ENCODE results near the gene RBPJL. TPM values are rescaled to one million over a fixed set of nuclear protein-coding genes. Genes with fewer than 3 reads are reported as not detected.
A peak's percentile ranks its signal among the peaks of the same experiment; 100 is the strongest.

Gene RBPJL
- total and polyA plus RNA-seq, 2 of the 8 experiments (the other 6 are each of a cell fraction or from before 2014, with no cell fraction given): 0.67 to 1.3 TPM

DNA sequence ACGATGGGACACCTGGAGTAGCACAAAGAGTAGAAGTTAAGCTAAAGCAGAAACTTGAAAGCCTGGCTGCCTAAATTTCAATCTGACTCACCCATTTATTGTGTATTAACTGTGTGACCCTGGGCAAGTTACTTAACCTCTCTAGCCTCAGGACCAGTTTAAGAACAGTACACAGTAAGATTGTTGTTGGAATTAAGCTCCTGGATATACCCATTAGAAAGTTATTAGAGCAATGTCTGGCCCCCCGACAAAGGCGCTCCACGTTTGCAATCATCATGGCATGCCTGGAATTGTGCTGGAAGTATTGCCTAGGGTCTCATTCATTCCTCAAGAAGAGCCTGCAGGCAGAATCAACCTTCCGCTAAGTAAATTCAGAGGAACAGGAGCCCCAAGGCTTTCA, 40.2 kb downstream of the RBPJL start:
- Histone ChIP-seq H3K79me1 (ENCODE audit: low read depth, low read length) (peaks cover 17% of the 10 kb centered on the region), H4K20me1 (replicated peaks in 1 of 2; ENCODE audit: control insufficient read depth in 1 of 2, insufficient read depth in 2 of 2, low read length in 2 of 2) (peaks cover 0 to 7% of the 10 kb centered on the region in 2 experiments), H3K4me2 (ENCODE audit: insufficient read depth in 1 of 2, low read depth in 2 of 2, low read length in 2 of 2) (peak overlapping the region; percentile 94 to 96), H4K8ac (ENCODE audit: extremely low read depth, insufficient read depth, low read length) (no peak overlapping the region), H3K4me1 (replicated peaks in 1 of 4; ENCODE audit: control insufficient read depth in 3 of 4, insufficient read depth in 4 of 4, low read length in 3 of 4) (peaks cover 35 to 55% (median 42%) of the 10 kb centered on the region in 4 experiments), H3K27me3 (replicated peaks in 1 of 4; ENCODE audit: control insufficient read depth in 3 of 4, extremely low read depth in 1 of 4, insufficient read depth in 3 of 4, low read length in 3 of 4) (no peaks in the 10 kb centered on the region), H3K36me3 (ENCODE audit: control insufficient read depth in 2 of 4, insufficient read depth in 4 of 4, low read length in 3 of 4) (no peaks in the 10 kb centered on the region), H3K79me2 (ENCODE audit: control insufficient read depth in 1 of 2, insufficient read depth in 2 of 2, low read length in 2 of 2) (peaks cover 0 to 55% of the 10 kb centered on the region in 2 experiments; a peak in 2 of 4 replicates), H3K56ac (replicated peaks; ENCODE audit: insufficient read length, low read depth, low read length) (no peak overlapping the region), H2BK15ac (ENCODE audit: low read length) (no peak overlapping the region; the same call in 1 of the 2 replicates), H2BK20ac (ENCODE audit: low read length) (no peak overlapping the region), H2BK12ac (ENCODE audit: low read depth, low read length) (no peak overlapping the region), H4K5ac (ENCODE audit: insufficient read length, low read depth, low read length) (no peak overlapping the region), H3K23ac (ENCODE audit: insufficient read length) (no peak overlapping the region), H2AK5ac (ENCODE audit: low read depth, low read length) (no peak overlapping the region), H3K23me2 (ENCODE audit: low read depth, low read length) (peaks cover 12% of the 10 kb centered on the region; the same call in 1 of the 2 replicates), H3K4me3 (ENCODE audit: extremely low read depth in 1 of 4, insufficient read depth in 2 of 4, low read depth in 3 of 4, low read length in 4 of 4) (peak overlapping the region; percentile 68 to 95 (median 72); a peak in 7 of 8 replicates), H3K14ac (ENCODE audit: insufficient read length) (no peak overlapping the region), H4K91ac (replicated peaks; ENCODE audit: insufficient read length, low read length) (no peak overlapping the region), H2BK5ac (ENCODE audit: low read depth, low read length) (no peak overlapping the region), H3K18ac (ENCODE audit: extremely low read depth, low read length) (no peak overlapping the region), H3K9me3 (ENCODE audit: insufficient read depth in 2 of 2, low read depth in 1 of 2, low read length in 1 of 2) (no peaks in the 10 kb centered on the region), H2AFZ (ENCODE audit: low read length) (no peak overlapping the region), H3K4ac (replicated peaks; ENCODE audit: insufficient read length, low read depth, low read length) (no peak overlapping the region), H2BK120ac (replicated peaks; ENCODE audit: low read depth, low read length) (no peak overlapping the region), H3K9ac (replicated peaks in 1 of 4; ENCODE audit: extremely low read depth in 1 of 4, low read depth in 3 of 4, low read length in 3 of 4) (no peak overlapping the region), H3K27ac (ENCODE audit: low read depth, low read length) (no peak overlapping the region)
- FAIRE-seq: no peak
- no peak for DNase-seq (ENCODE audit: low read depth in 1 of 2, low spot score in 2 of 2)
- CTCF ChIA-PET (ENCODE audit: partially characterized antibody): interaction anchor here (0.8 to 6.5 kb wide), 13 partner anchors 11 to 158 kb away, joined by 3 to 33 read pairs (median 4); partner anchors contain the start of gene SYS1
- POLR2A ChIA-PET (ENCODE audit: partially characterized antibody): interaction anchor here (0.8 to 6.8 kb wide), 16 partner anchors 12 to 587 kb away, joined by 3 to 113 read pairs (median 4); partner anchors contain the start of genes PCIF1, SYS1 and TP53TG5
- WGBS, 2 experiments (ENCODE audit: extremely low coverage in 1 of 2, insufficient coverage in 1 of 2, insufficient read length in 1 of 2, insufficient replicate concordance in 2 of 2, low coverage in 1 of 2, low lambda C conversion rate in 2 of 2, missing lambda C conversion rate in 1 of 2): 69% methylated on average over 5 of the region's 5 CpGs; no CpG with 5 or more reads in 1 of the 2 experiments
- TF ChIP-seq, protein P1, sequence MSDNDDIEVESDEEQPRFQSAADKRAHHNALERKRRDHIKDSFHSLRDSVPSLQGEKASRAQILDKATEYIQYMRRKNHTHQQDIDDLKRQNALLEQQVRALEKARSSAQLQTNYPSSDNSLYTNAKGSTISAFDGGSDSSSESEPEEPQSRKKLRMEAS (IDR thresholded peaks at IDR 0.05): no peak
- TF ChIP-seq POLR2AphosphoS5 (IDR thresholded peaks at IDR 0.05; ENCODE audit: low read depth, low read length): no peak
- 0 out of 2 replicates have a peak, but pooled peaks have one; percentile 3 for TF ChIP-seq PHF8 (conservative IDR thresholded peaks at IDR 0.05; ENCODE audit: low read depth, low read length)
- no peak for TF ChIP-seq SP1 (IDR thresholded peaks at IDR 0.05; ENCODE audit: low read depth, low read length)
